HG03439 (cell line): ENCODE measurements around the gene FAM9B.

Experiments
- ATAC-seq: cut with Tn5 transposase; IDR thresholded peaks from one replicate; pipeline ENCODE4 v1.9.1; 2021; ENCODE audit warnings: mild to moderate bottlenecking, moderate library complexity; ENCODE audit not compliant: unreplicated experiment

Gene FAM9B

GRCh38 chrX:8981723-8982122, 52.2 kb downstream of the FAM9B start:
- ATAC-seq = no peak

- no peak for ATAC-seq
These were observed 53.2 kb downstream of the FAM9B start for GRCh38 chrX:8980756-8981155.
